Nephron (organoid): Measurements from ENCODE around the gene YAP1.

Experiments
- H3K27ac Mint-ChIP-seq, 3 experiments: 2 replicates each; pipeline ENCODE4 v1.8.0; 2020; ENCODE audit warnings: mixed read lengths in 3 of 3, mild to moderate bottlenecking in 2 of 3, moderate library complexity in 1 of 3
- H3K27me3 Mint-ChIP-seq: 2 replicates; pipeline ENCODE4 v1.8.0; 2021; ENCODE audit warnings: low read depth, mild to moderate bottlenecking, moderate library complexity, mixed read lengths
- H3K36me3 Mint-ChIP-seq: 2 replicates; pipeline ENCODE4 v1.8.0; 2020; ENCODE audit warnings: low read depth, mixed read lengths
- H3K4me1 Mint-ChIP-seq: 2 replicates; pipeline ENCODE4 v1.8.0; 2020; ENCODE audit warnings: mixed read lengths
- H3K4me3 Mint-ChIP-seq, 3 experiments: 2 replicates each; pipeline ENCODE4 v1.8.0; 2020; ENCODE audit warnings: mild to moderate bottlenecking in 3 of 3, mixed read lengths in 3 of 3, moderate library complexity in 2 of 3
- H3K9me3 Mint-ChIP-seq: 2 replicates; pipeline ENCODE4 v1.8.0; 2020; ENCODE audit warnings: mixed read lengths
- TF ChIP-seq, protein P1 (sequence below), 3 experiments: fragments of 200-600 bp; sonication (generic); IDR thresholded peaks; one replicate each; pipeline ENCODE4 v1.5.0; 2021; ENCODE audit warnings: antibody characterized with exemption in 3 of 3; ENCODE audit not compliant: unreplicated experiment in 3 of 3

Gene YAP1

DNA sequence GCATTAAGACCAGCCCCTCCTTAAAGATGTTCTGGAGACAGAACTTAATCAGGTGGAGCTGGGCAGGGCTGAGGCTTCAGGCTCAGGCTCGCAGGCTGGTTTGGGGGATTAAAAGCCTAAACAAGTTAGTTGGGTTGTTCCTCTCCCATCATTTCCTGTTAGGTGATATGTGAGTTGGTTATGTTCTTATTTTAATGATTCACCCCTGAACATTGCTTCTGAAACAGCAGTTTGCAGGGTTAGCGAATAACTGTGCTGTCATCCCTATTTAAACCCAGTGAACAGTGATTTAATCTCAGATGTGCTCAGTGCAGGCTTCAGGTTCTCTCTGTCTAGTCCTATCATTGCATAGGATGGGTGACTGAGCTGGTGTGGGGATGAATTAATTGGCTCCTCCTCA lies 159.7 kb downstream of the YAP1 start:
- Mint-ChIP-seq H3K27me3 (peaks cover 14% of the 10 kb centered on the region), H3K36me3 (no peaks in the 10 kb centered on the region), H3K4me1 (peaks cover 49% of the 10 kb centered on the region), H3K9me3 (no peaks in the 10 kb centered on the region), H3K4me3 (peak overlapping the region in 2 of 3 experiments; percentile 6 to 39), H3K27ac (peak overlapping the region in 2 of 3 experiments; percentile 44 to 83)
- TF ChIP-seq, protein P1, sequence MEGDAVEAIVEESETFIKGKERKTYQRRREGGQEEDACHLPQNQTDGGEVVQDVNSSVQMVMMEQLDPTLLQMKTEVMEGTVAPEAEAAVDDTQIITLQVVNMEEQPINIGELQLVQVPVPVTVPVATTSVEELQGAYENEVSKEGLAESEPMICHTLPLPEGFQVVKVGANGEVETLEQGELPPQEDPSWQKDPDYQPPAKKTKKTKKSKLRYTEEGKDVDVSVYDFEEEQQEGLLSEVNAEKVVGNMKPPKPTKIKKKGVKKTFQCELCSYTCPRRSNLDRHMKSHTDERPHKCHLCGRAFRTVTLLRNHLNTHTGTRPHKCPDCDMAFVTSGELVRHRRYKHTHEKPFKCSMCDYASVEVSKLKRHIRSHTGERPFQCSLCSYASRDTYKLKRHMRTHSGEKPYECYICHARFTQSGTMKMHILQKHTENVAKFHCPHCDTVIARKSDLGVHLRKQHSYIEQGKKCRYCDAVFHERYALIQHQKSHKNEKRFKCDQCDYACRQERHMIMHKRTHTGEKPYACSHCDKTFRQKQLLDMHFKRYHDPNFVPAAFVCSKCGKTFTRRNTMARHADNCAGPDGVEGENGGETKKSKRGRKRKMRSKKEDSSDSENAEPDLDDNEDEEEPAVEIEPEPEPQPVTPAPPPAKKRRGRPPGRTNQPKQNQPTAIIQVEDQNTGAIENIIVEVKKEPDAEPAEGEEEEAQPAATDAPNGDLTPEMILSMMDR (IDR thresholded peaks at IDR 0.05; ENCODE audit: unreplicated experiment in 3 of 3) = no peak

DNA sequence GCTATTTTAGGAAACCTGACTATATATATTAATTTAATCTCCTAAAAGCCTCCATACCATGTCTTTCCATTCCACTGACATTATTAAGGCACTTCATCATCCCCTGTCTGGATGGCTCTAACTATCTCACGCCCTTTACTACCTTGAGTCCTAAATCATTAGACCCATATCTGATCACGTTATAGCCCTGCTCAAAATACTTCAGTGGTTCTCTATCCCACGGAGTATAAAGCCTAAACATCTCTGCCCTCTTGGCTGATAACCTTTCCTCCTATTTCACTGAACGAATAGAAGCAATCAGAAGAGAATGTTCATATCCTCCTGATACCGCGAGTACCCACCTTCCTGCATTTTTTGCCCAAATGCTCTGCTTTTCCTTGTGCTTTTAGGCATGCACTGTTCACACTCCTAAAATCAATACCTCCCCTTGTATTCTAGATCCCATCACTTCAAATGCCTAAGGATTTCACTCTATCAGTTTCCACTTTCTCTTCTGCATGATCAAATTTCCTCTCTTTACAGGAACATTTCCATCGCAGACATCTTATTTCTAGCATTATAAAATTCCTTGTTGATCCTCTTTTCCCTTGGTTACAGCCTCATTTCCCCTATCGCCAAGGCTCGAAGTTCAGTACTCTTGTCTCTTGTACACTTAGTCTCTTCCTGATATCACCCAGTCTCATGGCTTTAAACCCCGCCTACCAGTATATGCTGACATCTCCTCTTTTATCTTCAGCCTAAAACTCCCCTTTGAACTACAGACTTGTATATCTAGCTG lies 162.0 kb downstream of the YAP1 start:
- H3K36me3 Mint-ChIP-seq = no peaks in the 10 kb centered on the region
- peaks cover 62% of the 10 kb centered on the region for H3K4me1 Mint-ChIP-seq
- H3K27ac Mint-ChIP-seq = peak overlapping the region in 1 of 3 experiments; percentile 6
- H3K9me3 Mint-ChIP-seq = peaks cover 3% of the 10 kb centered on the region
- H3K4me3 Mint-ChIP-seq = no peak overlapping the region
- H3K27me3 Mint-ChIP-seq = peaks cover 14% of the 10 kb centered on the region
- TF ChIP-seq, protein P1 (IDR thresholded peaks at IDR 0.05; ENCODE audit: unreplicated experiment in 3 of 3) = no peak

DNA sequence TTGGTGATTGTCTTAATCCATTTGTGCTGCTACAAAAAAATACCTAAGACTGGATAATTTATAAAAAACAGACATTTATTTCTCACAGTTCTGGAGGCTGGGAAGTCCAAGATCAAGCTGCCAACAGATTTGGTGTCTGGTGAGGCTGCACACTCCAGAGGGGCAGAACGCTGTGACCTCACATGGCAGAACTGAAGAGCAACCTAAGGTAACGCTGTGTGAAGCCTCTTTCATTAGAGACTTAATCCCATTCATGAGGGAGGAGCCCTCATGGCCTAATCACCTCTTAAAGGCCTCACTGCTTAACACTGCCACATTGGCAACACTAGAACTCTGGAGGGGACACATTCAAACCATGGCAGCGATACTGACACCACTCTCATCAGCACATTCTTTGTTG lies 164.4 kb downstream of the YAP1 start:
- peaks cover 8% of the 10 kb centered on the region for H3K27me3 Mint-ChIP-seq
- H3K4me3 Mint-ChIP-seq = no peak overlapping the region
- H3K9me3 Mint-ChIP-seq = peaks cover 3% of the 10 kb centered on the region
- peak overlapping the region in 1 of 3 experiments; percentile 40 for H3K27ac Mint-ChIP-seq
- H3K4me1 Mint-ChIP-seq = peaks cover 52% of the 10 kb centered on the region
- H3K36me3 Mint-ChIP-seq = no peaks in the 10 kb centered on the region
- TF ChIP-seq, protein P1 (IDR thresholded peaks at IDR 0.05; ENCODE audit: unreplicated experiment in 3 of 3) = no peak

DNA sequence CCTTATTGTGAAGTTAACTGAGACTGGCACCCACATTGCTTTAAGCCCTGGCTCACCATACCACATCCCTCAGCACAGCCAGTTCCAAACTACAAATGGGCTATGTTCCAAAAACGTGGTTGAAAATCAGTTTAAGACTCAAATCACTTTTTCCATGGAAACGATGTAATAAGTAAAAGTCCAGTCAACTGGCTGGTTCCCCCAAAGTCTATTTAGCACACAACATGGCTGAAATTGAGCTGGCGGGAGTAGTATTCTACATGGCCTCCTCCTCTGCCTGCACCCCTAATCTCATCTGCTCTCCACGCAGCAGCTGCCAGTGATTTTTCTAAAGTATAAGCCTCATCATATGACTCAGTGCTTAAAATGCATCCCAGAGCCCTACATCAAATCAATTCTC lies 166.1 kb downstream of the YAP1 start:
- H3K4me1 Mint-ChIP-seq = peaks cover 57% of the 10 kb centered on the region
- TF ChIP-seq, protein P1 (IDR thresholded peaks at IDR 0.05; ENCODE audit: unreplicated experiment in 3 of 3) = no peak
- peaks cover 3% of the 10 kb centered on the region for H3K9me3 Mint-ChIP-seq
- H3K27ac Mint-ChIP-seq = peak overlapping the region; percentile 58 to 90 (median 75)
- peak overlapping the region in 1 of 3 experiments; percentile 2 for H3K4me3 Mint-ChIP-seq
- no peaks in the 10 kb centered on the region for H3K36me3 Mint-ChIP-seq
- no peaks in the 10 kb centered on the region for H3K27me3 Mint-ChIP-seq

DNA sequence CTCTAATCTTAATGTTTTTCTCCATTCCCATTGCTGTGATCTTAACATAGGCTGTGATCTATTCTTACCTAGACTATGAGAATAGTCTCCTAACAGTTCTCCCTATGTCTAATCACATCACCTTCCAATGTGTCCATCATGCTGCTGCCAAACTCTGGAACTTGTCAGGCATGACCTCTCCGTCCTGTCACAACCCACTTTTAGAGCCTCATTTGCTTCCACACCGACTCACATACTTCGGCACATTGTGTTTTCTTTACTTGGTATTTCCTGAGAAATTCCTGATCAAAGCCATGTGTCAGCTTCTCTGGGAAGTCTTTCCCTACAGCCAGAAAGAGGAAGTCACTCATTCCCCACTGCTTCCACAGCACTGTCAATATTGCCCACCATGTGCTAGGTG lies 166.5 kb downstream of the YAP1 start:
- no peaks in the 10 kb centered on the region for H3K36me3 Mint-ChIP-seq
- peak overlapping the region; percentile 58 to 90 (median 75) for H3K27ac Mint-ChIP-seq
- TF ChIP-seq, protein P1 (IDR thresholded peaks at IDR 0.05; ENCODE audit: unreplicated experiment in 3 of 3) = no peak
- H3K27me3 Mint-ChIP-seq = no peaks in the 10 kb centered on the region
- H3K9me3 Mint-ChIP-seq = peaks cover 3% of the 10 kb centered on the region
- peaks cover 57% of the 10 kb centered on the region for H3K4me1 Mint-ChIP-seq
- H3K4me3 Mint-ChIP-seq = peak overlapping the region in 1 of 3 experiments; percentile 2
